NB4 (cell line): ENCODE results near the gene MARCHF11.

Experiments used
- CTCF ChIP-seq: IDR thresholded peaks from one replicate; pipeline ENCODE4 v1.5.1; 2012; ENCODE audit warnings: low read depth, low read length
- MYC ChIP-seq: IDR thresholded peaks from 2 replicates; pipeline ENCODE4 v1.6.1; 2011; ENCODE audit warnings: low read depth, low read length
- POLR2A ChIP-seq: IDR thresholded peaks from 2 replicates; pipeline ENCODE4 v1.6.1; 2011; ENCODE audit warnings: mild to moderate bottlenecking; ENCODE audit not compliant: insufficient read length; ENCODE audit errors: extremely low read depth

- TF ChIP-seq CTCF (no peak), POLR2A (no peak), MYC (no peak)
These were observed 59.0 kb downstream of the MARCHF11 start for GRCh38 chr5:16120579-16120978.
